ENCODE measurements around the gene HIC2. TPM values are rescaled to one million over a fixed set of nuclear protein-coding genes. Genes with fewer than 3 reads are reported as not detected.

The HIC2 gene
- total RNA-seq, 2 donors from 2014 or later = 5.0 to 6.8 TPM

Other genes starting within 250 kb of the HIC2 start
- not detected for gene RIMBP3B, start 33.6 kb upstream of the HIC2 start, total RNA-seq
- 1 to 10 TPM; 3.3 to 4.0 TPM for gene TMEM191C, start 50.0 kb downstream of the HIC2 start, total RNA-seq
- under 1 TPM in 1 of 2 donors, not detected in 1; 0.28 TPM for gene RIMBP3C, start 134.1 kb downstream of the HIC2 start, total RNA-seq
- gene UBE2L3, start 150.3 kb downstream of the HIC2 start, total RNA-seq = 10 to 100 TPM; 51.5 to 59.6 TPM
- gene YDJC, start 212.7 kb downstream of the HIC2 start, total RNA-seq = 10 to 100 TPM; 18.9 to 23.2 TPM
- gene CCDC116, start 215.4 kb downstream of the HIC2 start, total RNA-seq = under 1 TPM; 0.49 to 0.53 TPM
- 10 to 100 TPM; 29.0 to 46.5 TPM for gene SDF2L1, start 224.9 kb downstream of the HIC2 start, total RNA-seq
- gene PPIL2, start 248.6 kb downstream of the HIC2 start, total RNA-seq = 10 to 100 TPM; 48.0 to 60.5 TPM

Measured in left colon (tissue), 2 donors.